GM12865 (cell line): ENCODE measurements around the gene UFD1.

Source experiments
- DNase-seq: peaks from one replicate; pipeline ENCODE4 v3.0.0; 2010; ENCODE audit warnings: low read depth
- H3K4me3 ChIP-seq: 2 replicates; pipeline ENCODE4 v1.5.1; 2011; ENCODE audit warnings: mild to moderate bottlenecking, low read depth, low read length, control low read depth
- TF ChIP-seq, protein P1 (sequence below): IDR thresholded peaks from 2 replicates; pipeline ENCODE4 v1.5.1; 2011; ENCODE audit warnings: low read length, control low read depth, low read depth, inconsistent platforms; ENCODE audit not compliant: insufficient read depth; ENCODE audit errors: missing control alignments

The UFD1 gene

DNA sequence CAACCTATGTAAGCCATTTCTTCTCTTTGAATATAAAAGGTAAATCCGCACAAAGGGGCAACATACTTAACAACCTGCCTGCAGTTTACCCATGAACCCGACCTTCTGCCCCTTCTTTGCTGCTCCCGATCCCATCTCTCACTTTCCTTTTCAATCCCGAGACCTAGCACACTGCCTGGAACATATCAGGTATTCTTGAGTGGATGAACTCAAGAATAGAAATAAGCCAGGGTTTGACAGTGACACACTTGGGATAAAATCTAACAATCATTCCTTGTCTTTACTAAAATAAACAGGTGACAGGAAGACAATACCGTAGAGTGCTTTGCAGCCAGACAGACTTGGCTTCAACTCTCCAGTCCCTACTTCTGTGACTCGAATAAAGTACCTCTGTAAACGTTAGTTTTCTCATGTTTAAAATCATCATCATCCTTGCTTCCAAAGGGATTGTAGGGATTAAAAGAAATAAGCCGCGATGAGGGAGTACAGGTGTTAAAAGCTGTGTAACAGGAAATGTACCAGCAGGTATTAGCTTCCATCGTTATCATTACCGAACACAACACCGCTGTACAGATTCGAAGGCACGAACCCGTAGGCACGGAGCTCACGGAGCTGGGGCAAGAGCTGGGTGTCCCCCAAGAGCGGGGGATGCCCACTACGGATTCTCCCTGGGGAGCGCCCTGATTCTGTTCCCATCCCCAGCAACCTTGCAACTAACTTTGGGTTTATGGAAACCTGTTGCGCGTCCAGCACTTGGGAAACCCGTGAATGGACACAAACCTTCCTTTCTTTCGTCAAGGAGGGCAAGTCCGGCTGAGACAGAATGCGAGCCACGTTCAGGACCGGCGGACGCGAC is 720 bp downstream of the UFD1 start:
- TF ChIP-seq, protein P1, sequence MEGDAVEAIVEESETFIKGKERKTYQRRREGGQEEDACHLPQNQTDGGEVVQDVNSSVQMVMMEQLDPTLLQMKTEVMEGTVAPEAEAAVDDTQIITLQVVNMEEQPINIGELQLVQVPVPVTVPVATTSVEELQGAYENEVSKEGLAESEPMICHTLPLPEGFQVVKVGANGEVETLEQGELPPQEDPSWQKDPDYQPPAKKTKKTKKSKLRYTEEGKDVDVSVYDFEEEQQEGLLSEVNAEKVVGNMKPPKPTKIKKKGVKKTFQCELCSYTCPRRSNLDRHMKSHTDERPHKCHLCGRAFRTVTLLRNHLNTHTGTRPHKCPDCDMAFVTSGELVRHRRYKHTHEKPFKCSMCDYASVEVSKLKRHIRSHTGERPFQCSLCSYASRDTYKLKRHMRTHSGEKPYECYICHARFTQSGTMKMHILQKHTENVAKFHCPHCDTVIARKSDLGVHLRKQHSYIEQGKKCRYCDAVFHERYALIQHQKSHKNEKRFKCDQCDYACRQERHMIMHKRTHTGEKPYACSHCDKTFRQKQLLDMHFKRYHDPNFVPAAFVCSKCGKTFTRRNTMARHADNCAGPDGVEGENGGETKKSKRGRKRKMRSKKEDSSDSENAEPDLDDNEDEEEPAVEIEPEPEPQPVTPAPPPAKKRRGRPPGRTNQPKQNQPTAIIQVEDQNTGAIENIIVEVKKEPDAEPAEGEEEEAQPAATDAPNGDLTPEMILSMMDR: no peak
- peak overlapping the region; percentile 74 for H3K4me3 ChIP-seq
- peak; percentile 17 for DNase-seq

DNA sequence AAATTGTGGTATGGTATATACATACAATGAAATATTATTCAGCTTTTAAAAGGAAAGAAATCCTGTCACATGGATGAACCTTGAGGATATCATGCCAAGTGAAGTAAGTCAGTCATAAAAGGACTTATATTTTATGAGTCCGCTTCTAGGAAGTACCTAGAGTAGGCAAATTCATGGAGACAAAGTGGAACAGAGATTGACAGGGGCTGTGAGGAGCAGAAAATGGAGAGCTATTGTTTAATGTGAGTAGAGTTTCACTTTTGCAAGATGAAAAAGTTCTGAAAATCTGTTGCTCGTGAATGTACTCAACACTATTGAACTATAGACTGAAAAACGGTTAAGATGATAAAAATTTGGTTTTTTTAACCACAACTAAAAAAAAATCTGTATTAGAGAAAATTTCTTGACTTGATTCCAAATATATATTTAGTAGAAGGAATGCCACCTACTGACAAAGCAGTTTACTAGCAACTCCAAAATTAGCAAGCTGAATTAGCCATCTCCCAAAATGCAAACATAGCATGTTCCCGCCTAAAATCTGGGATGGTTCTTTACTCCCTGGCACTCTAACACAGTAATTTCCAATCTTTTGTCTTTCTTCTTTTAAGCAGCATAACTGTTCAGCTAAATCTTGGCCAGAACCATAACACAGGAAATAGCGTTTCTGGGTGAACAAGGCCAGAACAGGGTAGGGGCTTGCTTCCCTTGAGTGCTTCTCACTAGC is 1.5 kb downstream of the UFD1 start:
- TF ChIP-seq, protein P1: no peak
- H3K4me3 ChIP-seq: peak overlapping the region; percentile 74
- peak; percentile 22 for DNase-seq

DNA sequence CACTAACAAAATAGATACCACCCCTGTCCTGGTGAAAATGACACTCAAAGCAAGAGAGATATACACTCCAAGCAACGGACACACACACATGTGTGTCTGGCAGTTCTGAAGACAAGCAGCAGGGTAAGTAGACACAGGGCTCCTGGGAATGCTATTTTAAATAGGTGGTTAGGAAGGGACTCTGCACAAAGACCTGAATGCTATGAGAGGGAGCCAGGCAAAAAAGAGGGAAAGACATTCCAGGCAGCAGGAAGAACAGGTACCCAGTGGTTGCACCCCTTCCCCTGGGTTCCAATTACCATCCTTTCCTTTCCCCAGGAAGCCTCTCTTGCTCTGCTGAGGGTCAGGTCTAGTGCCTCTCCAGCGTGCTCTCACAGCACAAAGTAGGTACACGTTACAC is 3.0 kb downstream of the UFD1 start:
- no peak overlapping the region for H3K4me3 ChIP-seq
- TF ChIP-seq, protein P1: no peak
- DNase-seq: no peak

- TF ChIP-seq, protein P1: no peak
- H3K4me3 ChIP-seq: no peak overlapping the region
- no peak for DNase-seq
Measured at GRCh38 chr22:19473578-19473977, 5.4 kb downstream of the UFD1 start.

DNA sequence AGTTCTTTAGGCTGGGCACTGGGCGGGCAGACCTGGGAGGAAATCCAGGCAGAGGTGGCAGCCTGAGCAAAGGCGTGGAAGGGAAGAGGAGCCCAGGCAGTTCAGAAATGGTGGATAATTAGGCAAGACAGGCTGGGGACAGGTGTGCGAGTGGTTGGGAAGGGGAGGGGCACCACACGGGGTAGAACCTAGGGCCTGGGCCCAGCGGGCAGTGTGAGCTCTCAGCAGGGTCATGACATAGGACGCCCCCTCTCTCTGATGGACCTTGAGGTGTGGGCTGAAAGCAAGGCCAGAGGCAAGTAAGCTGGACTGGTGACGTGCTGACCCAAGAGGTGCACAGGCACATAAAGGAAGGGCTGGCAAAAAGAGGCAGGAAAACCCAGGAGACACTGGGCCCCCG is 6.8 kb downstream of the UFD1 start:
- H3K4me3 ChIP-seq: no peak overlapping the region

DNA sequence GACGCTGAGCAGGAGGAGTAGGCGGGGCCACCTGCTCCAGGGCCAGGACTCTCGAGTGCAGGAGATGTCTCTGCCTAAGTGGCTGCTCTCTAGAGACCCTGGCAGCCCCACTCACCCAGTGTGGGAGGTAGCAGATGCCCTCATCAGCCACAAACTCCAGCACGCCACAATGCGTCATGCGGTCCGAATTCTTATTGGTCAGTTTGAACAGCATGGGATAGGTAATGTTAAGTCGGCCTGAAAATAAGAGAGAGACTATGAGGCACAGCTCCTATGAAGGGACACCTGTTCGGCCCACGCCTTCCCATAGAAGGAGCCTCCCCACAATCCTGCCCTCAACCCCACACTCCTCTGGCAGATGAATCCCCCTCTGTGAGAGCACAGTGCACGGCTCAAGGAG is 7.4 kb downstream of the UFD1 start:
- no peak for DNase-seq
- TF ChIP-seq, protein P1: no peak
- H3K4me3 ChIP-seq: no peak overlapping the region

More for the DNA sequence above, 6.8 kb downstream of the UFD1 start:
- TF ChIP-seq, protein P1: no peak
- no peak for DNase-seq
